Measurements from ENCODE around the gene AKAP4.

DNA sequence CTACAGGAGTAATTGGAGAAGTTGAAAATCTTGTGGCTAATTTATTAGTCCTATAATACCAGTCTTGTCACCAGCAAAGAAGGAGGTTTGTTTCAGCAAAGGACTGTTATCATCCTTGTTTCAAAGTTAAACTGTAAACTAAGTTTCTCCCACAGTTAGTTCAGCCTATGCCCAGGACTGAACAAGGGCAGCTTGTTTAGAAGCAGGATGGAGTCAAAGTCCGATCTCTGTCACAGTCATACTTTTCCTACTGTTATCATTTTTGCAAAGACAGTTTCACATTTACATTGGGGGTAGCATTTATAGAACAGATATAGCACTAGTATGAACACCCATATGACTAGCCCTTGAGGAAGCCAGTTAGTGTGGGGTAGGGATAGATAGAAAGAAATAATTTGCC lies 46.4 kb downstream of the AKAP4 start:
- TF ChIP-seq CTCF (IDR thresholded peaks at IDR 0.05) (no peak), EZH2 (IDR thresholded peaks at IDR 0.05; ENCODE audit: borderline replicate concordance, insufficient read depth, low read depth, low read length, poor library complexity, severe bottlenecking) (no peak)

Measured in B cell (primary cell).